Keratinocyte (primary cell): ENCODE data around the gene WWC2.

ENCODE experiments used
- EZH2 ChIP-seq: IDR thresholded peaks from one replicate; pipeline ENCODE4 v1.6.1; 2012; ENCODE audit warnings: inconsistent platforms, mild to moderate bottlenecking, low read length, moderate library complexity
- TF ChIP-seq, protein P1 (sequence below), 3 experiments: IDR thresholded peaks in 1 of 3; conservative IDR thresholded peaks in 1 of 3; optimal IDR thresholded peaks in 1 of 3; 2 replicates in 2 of 3; 3 replicates in 1 of 3; pipeline versions ENCODE3 to v1.5.1; 2011; ENCODE audit warnings: low read length in 3 of 3, mild to moderate bottlenecking in 3 of 3, moderate library complexity in 2 of 3, control low read depth in 1 of 3, inconsistent platforms in 1 of 3; ENCODE audit not compliant: insufficient read depth in 2 of 3; ENCODE audit errors: extremely low read depth in 1 of 3

DNA sequence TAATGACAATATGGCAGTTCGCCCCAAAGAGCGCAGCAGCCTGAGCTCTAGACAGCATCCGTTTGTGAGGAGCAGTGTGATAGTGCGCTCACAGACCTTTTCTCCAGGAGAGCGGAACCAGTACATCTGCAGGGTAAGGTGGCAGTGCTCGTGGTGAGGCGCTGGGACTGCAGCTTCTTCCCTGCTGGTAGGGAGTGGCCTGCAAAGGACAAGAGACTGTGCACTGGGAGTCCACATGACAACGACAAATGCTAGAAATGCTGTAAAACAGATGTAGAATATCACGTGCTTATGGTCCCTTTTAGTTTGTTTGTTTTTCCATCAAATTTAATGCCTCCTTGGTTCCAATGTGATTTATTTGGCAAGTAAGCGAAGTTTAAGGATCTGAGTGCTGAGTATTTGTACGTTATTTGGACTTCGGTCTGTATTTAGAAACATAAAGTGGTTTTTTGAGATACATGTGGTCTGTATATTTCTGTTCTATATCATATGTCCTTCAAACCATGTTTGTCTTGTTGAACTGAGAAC lies 185.3 kb downstream of the WWC2 start:
- TF ChIP-seq, protein P1, sequence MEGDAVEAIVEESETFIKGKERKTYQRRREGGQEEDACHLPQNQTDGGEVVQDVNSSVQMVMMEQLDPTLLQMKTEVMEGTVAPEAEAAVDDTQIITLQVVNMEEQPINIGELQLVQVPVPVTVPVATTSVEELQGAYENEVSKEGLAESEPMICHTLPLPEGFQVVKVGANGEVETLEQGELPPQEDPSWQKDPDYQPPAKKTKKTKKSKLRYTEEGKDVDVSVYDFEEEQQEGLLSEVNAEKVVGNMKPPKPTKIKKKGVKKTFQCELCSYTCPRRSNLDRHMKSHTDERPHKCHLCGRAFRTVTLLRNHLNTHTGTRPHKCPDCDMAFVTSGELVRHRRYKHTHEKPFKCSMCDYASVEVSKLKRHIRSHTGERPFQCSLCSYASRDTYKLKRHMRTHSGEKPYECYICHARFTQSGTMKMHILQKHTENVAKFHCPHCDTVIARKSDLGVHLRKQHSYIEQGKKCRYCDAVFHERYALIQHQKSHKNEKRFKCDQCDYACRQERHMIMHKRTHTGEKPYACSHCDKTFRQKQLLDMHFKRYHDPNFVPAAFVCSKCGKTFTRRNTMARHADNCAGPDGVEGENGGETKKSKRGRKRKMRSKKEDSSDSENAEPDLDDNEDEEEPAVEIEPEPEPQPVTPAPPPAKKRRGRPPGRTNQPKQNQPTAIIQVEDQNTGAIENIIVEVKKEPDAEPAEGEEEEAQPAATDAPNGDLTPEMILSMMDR (optimal IDR thresholded peaks at IDR 0.05 in 1 of 3, IDR thresholded peaks at IDR 0.05 in 1 of 3, conservative IDR thresholded peaks at IDR 0.05 in 1 of 3; ENCODE audit: extremely low read depth in 1 of 3, insufficient read depth in 2 of 3, low read length in 3 of 3) = no peak
- no peak for TF ChIP-seq EZH2
